ENCODE measurements around the gene ATP1B2.

The ATP1B2 gene

DNA sequence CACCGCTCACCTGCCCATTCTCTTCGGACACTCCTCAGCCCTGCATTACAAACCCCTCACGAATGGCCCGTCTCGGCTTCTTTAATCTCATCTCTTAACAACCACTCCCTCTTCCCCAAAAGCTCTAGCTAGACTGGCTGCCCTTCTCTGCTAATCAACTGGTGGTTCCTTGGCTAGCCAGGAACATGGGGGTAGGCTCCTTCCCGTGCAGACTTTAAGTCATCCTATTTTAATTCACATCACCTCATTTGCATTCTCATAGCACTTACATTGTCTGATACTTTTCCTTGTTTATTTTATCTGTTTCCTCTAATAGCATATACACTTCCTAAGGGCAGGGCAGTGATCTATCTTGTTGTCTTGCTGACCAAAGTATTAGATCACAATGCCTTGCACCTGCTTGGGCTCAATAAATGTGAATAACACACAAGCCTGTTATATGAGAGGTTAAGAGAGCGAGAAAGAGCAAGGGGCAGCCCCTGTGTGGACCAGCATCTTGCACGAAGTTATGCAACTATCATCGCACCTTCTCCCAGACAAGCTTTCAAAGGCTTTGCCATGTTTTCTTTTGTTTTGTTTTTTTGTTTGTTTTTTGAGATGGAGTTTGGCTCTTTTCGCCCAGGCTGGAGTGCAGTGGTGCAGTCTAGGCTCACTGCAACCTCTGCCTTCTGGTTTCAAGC, 26.8 kb downstream of the ATP1B2 start:
- Histone ChIP-seq H4K20me1 (ENCODE audit: insufficient read depth, low read length) (peaks cover 9% of the 10 kb centered on the region; the same call in 1 of the 2 replicates), H3K9me3 (ENCODE audit: insufficient read depth, low read length) (no peaks in the 10 kb centered on the region), H3K79me2 (ENCODE audit: low read length) (peaks cover 28% of the 10 kb centered on the region), H3K9ac (ENCODE audit: low read length) (no peak overlapping the region), H3K4me3 (ENCODE audit: low read length) (no peak overlapping the region), H3K36me3 (replicated peaks; ENCODE audit: low read depth, low read length) (peaks cover 28% of the 10 kb centered on the region), H3K4me2 (ENCODE audit: low read length) (no peak overlapping the region), H3K27me3 (ENCODE audit: low read depth, low read length) (no peaks in the 10 kb centered on the region), H2AFZ (ENCODE audit: low read depth, low read length) (no peak overlapping the region), H3K4me1 (ENCODE audit: low read length) (no peaks in the 10 kb centered on the region), H3K27ac (ENCODE audit: low read length) (no peak overlapping the region)
- no peak for TF ChIP-seq EZH2phosphoT487 (IDR thresholded peaks at IDR 0.05; ENCODE audit: low read depth)
- TF ChIP-seq, protein P1, sequence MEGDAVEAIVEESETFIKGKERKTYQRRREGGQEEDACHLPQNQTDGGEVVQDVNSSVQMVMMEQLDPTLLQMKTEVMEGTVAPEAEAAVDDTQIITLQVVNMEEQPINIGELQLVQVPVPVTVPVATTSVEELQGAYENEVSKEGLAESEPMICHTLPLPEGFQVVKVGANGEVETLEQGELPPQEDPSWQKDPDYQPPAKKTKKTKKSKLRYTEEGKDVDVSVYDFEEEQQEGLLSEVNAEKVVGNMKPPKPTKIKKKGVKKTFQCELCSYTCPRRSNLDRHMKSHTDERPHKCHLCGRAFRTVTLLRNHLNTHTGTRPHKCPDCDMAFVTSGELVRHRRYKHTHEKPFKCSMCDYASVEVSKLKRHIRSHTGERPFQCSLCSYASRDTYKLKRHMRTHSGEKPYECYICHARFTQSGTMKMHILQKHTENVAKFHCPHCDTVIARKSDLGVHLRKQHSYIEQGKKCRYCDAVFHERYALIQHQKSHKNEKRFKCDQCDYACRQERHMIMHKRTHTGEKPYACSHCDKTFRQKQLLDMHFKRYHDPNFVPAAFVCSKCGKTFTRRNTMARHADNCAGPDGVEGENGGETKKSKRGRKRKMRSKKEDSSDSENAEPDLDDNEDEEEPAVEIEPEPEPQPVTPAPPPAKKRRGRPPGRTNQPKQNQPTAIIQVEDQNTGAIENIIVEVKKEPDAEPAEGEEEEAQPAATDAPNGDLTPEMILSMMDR (IDR thresholded peaks at IDR 0.05; ENCODE audit: low read depth, low read length), result no peak

DNA sequence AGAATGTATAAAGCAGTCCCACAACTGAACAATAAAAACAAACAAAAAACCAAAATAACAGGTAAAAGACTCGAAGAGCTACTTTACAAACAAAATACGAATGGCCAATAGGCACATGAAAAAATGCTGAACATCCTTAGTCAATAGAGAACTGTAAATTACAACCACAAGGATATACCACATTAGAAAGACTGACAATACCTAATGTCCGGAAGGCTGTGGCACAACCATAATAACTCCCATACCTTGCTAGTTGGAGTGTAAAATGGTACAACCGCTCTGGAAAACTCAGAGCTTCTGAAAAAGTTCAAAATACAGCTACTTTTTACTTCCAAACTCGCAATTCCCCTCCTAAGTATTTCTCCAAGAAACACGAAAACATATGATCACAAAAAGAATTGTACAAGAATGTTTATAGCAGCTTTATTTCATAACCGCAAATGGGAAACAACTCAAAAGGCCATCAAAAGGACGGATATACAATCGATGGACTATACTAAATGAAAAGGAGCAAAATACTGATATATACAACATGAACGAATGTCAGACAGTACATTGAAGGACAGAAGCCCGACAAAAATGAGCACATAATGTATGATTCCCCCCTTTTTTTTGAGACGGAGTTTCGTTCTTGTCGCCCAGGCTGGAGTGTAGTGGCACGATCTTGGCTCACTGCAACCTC, 34.3 kb downstream of the ATP1B2 start:
- Histone ChIP-seq H4K20me1 (ENCODE audit: insufficient read depth, low read length) (peaks cover 31% of the 10 kb centered on the region), H3K36me3 (replicated peaks; ENCODE audit: low read depth, low read length) (peaks cover 22% of the 10 kb centered on the region), H3K79me2 (ENCODE audit: low read length) (peaks cover 85% of the 10 kb centered on the region), H3K4me1 (ENCODE audit: low read length) (peaks cover 17% of the 10 kb centered on the region), H3K4me3 (ENCODE audit: low read length) (peak overlapping the region; percentile 100), H3K4me2 (ENCODE audit: low read length) (peak overlapping the region; percentile 93), H3K27me3 (ENCODE audit: low read depth, low read length) (no peaks in the 10 kb centered on the region), H2AFZ (ENCODE audit: low read depth, low read length) (no peak overlapping the region), H3K9ac (ENCODE audit: low read length) (peak overlapping the region; percentile 100), H3K27ac (ENCODE audit: low read length) (no peak overlapping the region; the same call in 1 of the 2 replicates), H3K9me3 (ENCODE audit: insufficient read depth, low read length) (no peaks in the 10 kb centered on the region)
- TF ChIP-seq EZH2phosphoT487 (IDR thresholded peaks at IDR 0.05; ENCODE audit: low read depth), result no peak
- TF ChIP-seq, protein P1 (IDR thresholded peaks at IDR 0.05; ENCODE audit: low read depth, low read length), result no peak

DNA sequence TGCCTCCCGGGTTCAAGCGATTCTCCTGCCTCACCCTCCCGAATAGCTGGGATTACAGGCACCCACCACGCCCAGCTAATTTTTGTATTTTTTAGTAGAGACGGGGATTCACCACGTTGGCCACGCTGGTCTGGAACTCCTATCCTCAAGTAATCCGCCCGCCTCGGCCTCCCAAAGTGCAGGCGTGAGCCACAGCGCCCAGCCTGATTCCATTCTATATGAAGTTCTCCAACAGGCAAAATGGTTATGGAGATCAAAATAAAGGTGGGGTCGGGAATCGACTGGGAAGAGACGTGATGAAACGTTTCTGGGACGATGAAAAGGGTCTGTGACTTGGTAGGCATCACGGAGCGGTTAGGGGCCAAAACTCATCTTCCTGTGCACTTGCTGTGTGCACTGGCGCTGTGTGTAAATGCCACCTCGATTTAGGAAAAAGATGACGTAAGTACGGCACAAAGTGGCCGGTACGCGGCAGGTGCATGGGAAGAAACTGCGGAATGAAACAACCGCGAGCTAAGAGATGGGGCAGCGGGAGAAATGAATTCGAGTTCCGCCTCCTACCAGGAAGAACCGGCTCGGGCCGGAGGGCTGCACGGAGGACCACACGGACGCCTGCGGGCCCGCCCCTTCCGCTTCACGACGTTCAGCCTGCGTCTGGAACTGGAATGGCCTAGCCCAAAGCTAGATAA, 35.0 kb downstream of the ATP1B2 start:
- H3K27ac ChIP-seq (ENCODE audit: low read length), result peak overlapping the region; percentile 92
- peaks cover 78% of the 10 kb centered on the region for H3K79me2 ChIP-seq (ENCODE audit: low read length)
- peak overlapping the region; percentile 93 for H3K4me2 ChIP-seq (ENCODE audit: low read length)
- H3K4me3 ChIP-seq (ENCODE audit: low read length), result peak overlapping the region; percentile 100
- peaks cover 29% of the 10 kb centered on the region for H4K20me1 ChIP-seq (ENCODE audit: insufficient read depth, low read length)
- no peaks in the 10 kb centered on the region for H3K9me3 ChIP-seq (ENCODE audit: insufficient read depth, low read length)
- peaks cover 25% of the 10 kb centered on the region for H3K36me3 ChIP-seq (replicated peaks; ENCODE audit: low read depth, low read length)
- H2AFZ ChIP-seq (ENCODE audit: low read depth, low read length), result no peak overlapping the region
- H3K9ac ChIP-seq (ENCODE audit: low read length), result peak overlapping the region; percentile 100
- peaks cover 17% of the 10 kb centered on the region for H3K4me1 ChIP-seq (ENCODE audit: low read length)
- H3K27me3 ChIP-seq (ENCODE audit: low read depth, low read length), result no peaks in the 10 kb centered on the region
- no peak for TF ChIP-seq EZH2phosphoT487 (IDR thresholded peaks at IDR 0.05; ENCODE audit: low read depth)
- TF ChIP-seq, protein P1 (IDR thresholded peaks at IDR 0.05; ENCODE audit: low read depth, low read length), result no peak
